Measurements from ENCODE around the gene CAMKK2.

GRCh38 chr12:121330195-121330594 lies 33.7 kb upstream of the CAMKK2 start:
- TF ChIP-seq CTCF (IDR thresholded peaks at IDR 0.05 in 8 of 11, conservative IDR thresholded peaks at IDR 0.05 in 3 of 11): no peak
- TF ChIP-seq POLR2A (IDR thresholded peaks at IDR 0.05): no peak
